Activated naive CD4-positive, alpha-beta T cell treated with Interleukin-2 at 50 U/mL for 16 hours (primary cell): ENCODE data around the gene HDGFL3.
A peak's percentile ranks its signal among the peaks of the same experiment; 100 is the strongest.

ENCODE experiments used
- DNase-seq: peaks from one replicate; pipeline ENCODE4 v3.0.0-alpha.2; 2020

The HDGFL3 gene

DNA sequence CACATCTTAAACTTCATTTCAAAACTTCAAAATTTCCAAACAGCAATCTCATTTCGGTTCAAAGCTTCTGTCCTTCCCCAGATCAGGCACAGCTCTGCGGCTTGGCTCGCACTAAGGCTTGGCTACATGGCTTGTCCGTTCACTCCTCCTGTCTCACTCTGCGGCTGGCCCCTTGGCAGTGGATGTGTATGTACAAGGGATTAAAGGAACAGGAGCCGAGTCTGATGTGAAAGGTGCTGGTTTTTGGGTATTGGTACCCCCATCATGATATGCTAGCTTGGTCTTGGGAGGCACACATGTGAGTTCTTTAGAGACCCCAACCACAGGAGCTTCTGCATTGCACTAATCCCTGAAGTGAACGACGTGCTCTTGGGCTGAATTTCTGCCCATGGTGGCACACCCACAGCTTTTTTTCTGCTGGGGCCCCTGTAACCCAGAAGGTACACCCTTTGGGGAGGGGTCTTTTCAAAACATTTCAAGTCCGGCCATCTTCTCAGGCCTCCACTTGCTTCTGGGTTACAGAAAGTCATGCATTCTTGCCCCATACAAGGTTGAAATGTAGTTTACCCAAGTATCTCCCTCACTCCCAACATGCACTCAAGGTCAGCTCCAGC lies 87.5 kb downstream of the HDGFL3 start:
- no peak for DNase-seq

DNA sequence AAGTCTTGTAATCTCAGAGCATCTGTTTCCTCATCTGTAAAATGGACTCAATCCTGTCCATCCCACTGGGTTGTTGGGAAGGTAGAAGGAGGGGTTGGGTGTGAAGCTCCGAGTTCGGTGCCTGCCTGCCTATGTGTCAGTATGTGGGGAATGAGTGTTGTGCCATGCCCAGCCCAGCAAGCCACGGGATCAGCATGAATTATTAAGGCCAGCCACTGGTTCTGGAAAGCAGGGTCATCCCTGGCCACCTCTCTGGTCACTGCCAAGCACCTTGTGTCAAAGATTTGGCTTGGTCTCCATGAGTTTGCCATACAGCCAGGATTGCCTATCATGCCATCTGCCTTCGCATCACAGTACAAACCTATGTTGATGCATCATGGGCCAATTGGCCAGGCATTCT lies 88.7 kb downstream of the HDGFL3 start:
- DNase-seq, result no peak

DNA sequence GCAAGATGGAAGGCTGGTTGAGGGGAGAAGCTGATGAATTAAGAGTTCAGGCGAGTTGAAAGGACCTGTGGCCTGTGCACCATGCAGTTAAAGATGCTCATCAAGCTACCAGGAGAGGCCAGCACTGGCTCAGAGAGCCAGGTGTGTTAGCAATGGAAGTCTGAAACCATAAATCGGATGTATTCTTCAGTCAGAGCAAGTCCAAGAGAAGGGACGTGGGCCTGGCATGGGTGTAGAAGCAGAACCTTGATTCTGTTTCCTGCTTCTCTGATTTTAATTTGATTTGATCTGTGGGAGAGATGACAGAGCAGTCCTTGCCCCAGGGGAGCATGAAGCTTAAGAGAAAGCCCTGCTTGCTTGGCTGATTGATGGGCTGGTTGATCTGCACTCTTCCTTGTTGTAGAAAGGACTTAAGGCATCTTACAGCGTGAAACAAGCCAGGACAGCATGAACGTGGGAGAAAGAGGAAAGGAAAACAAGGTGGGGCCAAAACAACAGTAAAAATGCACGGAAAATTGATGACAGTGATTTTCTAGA lies 89.3 kb downstream of the HDGFL3 start:
- no peak for DNase-seq

DNA sequence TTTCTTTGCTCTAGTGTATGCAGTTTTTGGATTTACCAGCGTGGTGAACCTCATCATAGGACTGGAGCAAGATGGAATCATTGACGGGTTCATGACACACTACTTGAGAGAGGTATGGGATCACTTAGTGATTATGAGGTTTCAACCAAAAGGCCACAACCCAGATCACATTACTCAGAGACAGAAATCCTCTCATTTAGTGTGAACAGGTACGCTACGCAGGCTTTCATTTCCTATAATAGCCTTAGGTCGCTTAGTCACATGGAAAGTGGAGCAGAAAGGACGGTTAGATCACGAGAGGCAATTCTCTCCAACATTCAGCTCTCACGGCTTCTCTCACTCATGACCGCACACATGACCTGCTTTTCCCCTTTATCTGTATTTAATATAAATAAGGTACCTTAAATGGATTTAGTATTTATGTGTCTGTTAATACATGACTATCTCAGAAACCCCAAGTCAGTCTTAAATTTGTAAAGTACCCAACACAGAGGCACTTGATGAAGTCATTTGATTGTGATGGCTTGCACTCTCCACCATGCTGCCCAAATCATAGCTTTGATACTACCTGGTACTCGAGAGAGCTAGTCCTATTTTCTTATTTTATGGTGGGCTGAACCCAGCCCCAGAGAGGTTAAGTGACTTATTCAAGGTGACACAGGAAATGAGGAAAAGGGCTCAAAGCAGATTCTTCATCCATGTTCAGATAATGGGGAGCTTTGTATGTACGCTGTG lies 91.6 kb downstream of the HDGFL3 start:
- no peak for DNase-seq

DNA sequence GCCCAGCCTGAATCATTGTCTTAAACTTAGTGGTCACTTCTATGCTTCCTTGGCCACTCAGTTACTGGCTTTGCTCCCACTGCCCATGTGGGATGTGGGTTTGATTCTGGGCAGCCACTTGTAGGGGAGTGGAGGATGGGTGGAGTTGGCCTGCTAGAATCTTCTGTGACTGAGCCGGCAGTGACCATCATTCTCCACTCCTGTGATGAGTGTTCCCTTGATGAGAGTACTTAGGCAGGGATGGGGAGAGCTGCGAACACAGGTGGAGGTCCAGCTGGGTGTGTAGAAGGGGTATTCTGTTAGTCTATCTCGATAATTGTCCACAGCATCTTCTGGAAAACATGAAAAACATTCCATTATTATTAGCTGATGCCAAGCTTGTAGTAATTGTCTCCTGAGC lies 92.2 kb downstream of the HDGFL3 start:
- no peak for DNase-seq

DNA sequence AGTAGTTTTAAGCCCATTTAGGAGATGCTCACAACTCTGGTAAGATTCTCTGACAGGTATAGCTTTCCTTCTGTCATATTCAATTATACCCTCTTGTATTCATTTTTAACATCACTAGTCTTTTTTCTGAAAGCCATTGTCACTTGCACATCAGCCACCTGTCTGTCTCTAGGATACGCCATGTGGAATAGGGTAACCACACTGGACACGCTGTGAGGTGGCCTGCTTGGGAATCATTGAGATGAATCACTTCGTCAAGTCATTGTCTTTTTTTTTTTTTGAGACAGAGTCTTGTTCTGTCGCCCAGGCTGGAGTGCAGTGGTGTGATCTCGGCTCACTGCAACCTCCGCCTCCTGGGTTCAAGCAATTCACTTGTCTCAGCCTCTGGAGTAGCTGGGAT lies 92.8 kb downstream of the HDGFL3 start:
- no peak for DNase-seq

DNA sequence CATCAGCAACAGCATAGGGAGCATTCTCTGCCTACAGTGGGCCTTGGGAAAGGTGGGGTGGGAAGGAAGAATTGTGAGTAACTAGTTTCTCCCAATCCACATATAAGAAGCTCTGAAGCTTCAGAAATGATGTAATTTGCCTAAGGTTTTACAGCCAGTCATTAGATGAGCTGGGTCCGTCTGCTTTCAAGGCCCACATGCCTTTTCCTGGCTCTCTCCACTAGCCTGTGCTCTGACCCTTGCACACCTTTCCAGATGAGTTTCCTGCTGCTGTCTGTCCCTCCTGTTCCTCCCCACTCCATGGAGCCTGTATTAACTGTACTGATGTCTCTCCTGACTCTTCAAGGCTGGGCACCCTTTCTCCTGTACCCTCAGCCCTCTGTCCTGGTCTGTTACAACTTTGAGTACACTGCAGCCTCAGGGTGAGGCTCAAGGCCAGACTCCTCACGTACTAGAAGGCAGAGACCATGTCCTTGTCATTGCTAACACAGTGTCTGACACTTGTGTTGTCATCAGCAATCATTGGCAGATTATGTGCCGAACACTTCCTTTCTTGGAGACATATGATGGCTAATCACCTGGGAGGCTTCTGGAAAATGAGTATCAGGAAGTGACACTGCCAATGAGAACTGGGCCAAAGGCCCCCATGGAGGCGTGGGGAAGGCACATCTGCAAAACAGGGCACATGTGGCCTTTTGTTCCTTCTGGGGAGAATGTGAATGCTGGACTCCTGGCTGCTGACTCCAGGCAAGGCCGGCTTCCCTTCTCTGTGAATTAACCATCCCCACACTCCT lies 93.5 kb downstream of the HDGFL3 start:
- no peak for DNase-seq

DNA sequence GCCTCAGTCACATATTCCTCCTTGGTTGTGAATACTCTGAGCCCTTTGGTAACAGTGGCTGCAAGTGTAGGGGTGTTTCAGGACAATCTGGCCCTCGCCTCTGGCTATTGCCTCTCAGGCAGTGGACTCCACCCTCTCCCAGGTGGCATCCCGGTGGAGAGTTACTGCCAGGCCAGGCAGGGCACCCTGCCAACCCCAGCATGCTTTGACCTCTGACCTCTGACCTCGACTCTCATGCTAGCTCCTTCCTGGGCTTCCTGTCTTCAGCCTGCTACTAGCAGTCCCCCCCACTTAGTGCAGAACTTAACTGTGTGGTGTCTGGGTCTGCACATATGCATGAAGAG lies 94.7 kb downstream of the HDGFL3 start:
- DNase-seq, result no peak

DNA sequence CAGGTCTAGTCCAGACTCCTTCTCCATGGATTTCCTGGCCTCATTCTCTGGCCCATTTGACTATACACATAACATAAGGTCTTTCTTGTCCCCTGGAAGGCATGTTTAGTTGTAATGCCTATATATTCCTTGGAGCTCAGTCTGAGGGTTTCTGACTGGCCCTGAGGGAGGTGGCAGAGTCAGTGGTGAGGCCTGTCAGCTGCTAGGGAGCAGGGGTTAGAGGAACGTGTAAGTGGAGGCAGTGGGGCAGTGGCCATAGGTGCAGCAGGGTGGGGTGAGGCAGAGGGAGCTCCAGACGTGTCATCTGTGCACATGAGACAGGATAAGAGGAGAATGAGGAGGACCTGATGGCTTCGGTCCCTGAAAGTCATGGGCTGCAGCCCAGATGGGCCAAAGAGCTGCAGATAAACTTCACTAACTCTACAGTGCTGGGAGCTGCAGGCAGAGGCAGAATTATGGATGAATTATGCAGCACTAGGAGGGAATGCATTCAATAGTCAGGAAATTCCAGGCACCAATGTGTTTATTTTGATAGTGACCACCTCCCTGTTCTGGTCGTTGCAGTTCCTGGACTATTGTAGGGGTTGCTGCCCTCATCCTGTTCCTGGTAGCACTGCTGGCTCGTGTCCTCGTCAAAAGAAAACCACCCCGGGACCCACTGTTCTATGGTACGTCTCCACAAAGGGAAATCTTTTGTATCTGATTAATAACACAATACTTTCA lies 95.2 kb downstream of the HDGFL3 start:
- DNase-seq, result no peak

DNA sequence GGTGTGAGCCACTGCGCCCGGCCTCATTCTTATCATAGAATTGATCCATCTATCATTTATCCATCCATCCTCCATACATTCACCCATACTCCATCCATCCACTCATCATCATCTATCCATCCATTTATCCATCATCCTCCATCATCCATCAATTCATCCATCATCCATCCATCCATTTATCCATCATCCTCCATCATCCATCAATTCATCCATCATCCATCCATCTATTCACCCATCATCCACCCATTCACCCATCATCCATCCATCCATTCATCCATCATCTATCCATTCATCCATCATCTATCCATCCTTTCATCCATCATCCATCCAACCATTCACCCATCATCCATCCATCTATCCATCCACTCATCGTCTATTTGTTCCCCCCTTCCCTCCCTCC lies 96.5 kb downstream of the HDGFL3 start:
- DNase-seq, result no peak

DNA sequence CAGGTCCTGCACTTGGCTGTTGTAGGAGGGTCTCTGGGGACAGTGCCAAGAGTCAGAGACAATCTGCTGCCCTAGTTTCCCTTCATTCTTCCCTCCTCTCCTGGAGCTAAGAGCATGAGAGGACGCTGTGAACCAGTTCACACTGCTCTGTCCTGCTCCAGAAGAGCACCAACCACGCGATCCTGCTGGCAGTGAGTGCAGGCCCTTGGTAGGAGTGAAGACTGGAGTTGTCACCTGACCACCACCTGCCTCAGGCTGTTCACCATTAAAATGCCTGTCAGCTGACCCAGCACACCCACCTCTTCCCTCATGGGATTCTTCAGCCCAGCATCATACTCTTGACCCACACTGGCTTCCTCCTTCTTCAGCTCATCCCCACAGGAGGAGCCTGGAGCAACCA lies 97.2 kb downstream of the HDGFL3 start:
- no peak for DNase-seq

DNA sequence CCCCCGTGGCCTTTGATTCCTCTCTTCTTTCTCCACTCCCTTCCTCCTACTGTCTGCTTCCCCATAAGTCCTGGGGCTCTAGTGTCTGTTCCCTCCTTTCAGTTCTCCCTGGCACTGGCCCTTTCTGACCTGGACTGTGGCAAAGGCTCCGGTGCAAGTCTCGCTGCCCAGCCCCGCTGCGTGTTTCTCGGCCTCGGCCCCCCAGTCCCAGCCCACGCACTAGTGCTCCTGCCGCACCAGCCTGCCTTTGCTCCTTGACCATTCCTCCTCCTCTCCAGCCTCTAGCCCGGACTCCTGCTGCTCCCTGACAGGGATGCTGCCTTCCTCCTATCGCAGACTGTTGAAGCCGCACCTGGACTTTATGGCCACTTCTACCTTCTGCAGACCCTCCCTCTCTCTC lies 98.1 kb downstream of the HDGFL3 start:
- DNase-seq, result no peak

DNA sequence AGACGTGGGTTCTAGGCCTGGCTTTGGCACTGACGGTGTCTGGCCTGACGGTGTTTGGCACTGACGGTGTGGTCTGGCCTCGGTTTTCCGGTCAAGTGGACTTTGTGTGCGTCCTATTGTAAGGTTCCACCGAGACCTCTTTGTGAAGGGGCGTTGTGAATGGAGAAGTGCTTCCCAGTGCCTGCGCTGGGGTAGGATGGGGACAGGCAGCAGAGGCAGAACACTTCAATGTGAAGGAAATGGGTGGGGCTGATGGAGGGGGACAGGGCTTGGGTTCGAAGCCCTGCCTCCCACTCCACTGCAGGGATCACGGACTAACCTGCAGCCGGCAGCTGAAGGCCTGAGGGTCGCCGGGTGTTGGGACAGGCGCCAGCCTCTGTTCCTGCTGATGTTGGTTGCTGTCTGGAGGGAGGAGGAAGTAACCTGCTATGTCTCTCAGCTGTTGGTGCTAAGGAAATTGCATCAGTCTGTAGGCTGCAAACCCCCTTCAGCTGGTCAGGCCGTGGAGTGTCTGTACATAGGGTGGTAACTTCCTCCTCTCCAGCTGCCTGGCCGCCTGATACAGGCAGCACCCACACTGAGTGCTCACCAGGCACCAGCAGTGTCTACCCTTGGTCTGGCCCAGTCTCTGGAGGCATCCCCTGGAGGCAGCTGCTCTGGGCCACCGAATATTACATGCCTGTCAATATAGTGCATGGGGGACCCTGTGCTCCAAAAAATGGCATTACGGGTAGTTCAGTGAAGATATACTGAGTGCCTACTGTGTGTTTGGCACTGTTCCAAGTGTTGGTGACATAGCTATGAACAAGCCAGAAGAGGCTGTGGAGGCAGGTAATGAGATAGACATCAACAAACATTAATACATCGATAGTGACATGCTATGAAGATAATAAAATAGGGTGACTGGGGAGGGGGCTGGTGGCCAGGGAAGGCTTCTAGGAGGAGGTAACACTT lies 99.1 kb downstream of the HDGFL3 start:
- DNase-seq, result no peak

DNA sequence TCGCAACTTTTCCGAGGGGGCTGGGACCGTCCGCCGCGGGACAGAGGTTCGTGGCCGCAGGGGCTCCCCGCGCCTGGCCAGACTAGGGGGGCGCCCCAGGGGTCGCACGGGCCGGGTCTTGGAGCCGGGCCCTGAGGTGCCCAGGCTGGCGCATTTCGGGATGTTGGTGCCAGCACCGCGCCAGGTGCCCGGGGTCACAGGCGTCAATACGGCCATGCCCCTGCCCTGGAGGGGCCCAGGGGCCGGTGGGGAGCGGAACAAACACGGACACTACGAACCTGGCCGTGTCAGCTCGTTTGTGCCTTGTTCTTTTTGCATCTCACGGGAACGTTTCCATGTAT lies 99.8 kb downstream of the HDGFL3 start:
- DNase-seq, result no peak

DNA sequence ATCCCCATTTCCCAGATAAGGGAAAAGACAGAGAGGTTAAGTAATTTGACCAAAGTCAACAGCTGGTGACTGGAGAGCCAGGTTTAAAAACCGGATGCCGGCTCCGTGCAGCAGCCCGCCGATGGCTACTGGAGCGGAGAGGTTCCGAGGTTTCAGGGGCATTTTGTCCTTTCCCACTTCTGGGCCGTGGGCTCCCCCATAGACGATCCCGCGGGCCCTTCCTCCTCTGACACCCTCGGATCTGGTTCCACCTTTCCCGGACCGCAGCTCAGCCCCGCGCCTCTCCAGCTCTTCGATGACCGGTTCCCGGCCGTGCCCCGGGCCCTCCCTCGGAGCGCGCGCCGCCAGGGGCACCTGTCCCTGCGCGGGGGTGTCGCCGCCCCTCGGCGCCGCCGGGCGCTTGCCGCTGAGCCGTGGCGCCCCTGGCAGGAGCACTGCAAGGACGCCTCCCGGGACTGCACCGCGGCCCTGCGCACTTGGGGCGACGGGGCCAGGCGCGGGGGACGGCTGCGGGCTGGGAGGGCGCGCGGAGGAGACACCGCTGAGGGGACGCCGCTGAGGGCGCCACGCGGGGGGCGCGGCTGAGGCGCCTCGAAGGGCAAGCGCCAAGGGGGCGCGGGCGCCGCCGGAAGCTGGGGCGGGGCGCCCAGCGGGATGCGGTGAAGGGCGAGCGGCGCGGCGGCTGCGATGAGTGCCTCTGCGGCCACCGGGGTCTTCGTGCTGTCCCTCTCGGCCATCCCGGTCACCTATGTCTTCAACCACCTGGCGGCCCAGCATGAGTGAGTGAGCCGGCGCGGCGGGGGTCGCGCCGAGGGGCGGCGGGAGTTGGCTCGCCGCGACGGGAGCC lies 100.4 kb downstream of the HDGFL3 start, which contains the start of gene TM6SF1:
TSS of gene TM6SF1 (plus strand) at position 652 of the 847 bp plus-strand sequence. CDS start at position 688, 36 bp downstream.
- peak; percentile 6 for DNase-seq

DNA sequence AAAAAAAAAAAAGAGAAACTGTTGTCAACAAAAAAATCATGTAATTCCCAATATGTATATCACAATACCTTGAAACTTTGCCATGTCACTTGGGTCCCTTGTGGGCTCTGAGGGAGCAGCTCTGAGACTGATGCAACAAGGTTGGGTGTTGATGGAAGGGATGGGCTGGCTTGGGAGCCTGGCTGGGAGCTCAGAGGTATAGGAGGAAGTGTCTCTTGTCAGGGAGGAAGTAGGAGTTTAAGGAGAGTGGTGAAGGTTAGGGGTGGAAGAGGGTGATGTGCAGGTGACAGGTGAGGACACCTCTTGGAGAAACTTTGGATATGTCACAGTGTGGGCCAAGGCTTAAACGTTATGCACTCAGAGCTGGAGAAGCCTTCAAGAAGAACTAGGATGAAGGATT lies 102.2 kb downstream of the HDGFL3 start:
- DNase-seq, result no peak

DNA sequence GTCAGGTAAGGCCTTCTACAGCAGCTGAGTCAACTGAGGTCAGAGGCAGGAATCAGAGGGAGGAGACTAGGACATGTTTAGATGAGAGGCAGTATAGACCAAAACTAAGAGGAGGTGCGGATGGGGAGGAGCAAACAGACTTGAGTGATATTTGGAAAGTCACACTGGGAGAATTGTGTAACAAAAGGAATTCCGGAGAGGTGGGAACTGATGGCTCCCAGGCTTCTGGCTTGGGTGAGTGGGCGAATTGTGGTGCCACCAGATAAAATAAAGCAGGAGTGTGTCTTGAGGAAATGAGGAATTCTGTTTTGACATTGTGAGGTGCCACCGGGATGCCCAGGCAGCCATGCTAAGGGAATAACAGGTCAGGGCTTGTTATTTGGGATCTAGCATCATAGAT lies 103.5 kb downstream of the HDGFL3 start:
- DNase-seq, result no peak

DNA sequence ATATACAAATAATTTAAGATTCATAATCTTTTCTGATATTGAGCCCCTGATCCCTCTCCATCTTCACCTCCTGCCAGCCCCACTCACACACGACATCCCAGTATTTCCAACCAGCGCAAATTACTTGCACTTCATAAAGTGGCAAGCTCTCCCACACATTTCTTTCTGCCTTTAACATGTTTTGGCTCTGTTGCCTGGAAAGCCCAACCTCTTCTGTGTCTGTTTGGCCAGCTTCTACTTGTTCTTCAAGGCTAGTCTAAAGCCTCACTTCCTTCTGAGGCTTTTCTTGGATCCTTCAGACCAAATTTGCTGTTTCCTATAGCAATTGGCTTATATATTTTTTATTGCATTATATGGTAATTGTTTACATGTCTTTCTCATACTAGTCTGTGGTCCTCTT lies 105.3 kb downstream of the HDGFL3 start:
- DNase-seq, result no peak

DNA sequence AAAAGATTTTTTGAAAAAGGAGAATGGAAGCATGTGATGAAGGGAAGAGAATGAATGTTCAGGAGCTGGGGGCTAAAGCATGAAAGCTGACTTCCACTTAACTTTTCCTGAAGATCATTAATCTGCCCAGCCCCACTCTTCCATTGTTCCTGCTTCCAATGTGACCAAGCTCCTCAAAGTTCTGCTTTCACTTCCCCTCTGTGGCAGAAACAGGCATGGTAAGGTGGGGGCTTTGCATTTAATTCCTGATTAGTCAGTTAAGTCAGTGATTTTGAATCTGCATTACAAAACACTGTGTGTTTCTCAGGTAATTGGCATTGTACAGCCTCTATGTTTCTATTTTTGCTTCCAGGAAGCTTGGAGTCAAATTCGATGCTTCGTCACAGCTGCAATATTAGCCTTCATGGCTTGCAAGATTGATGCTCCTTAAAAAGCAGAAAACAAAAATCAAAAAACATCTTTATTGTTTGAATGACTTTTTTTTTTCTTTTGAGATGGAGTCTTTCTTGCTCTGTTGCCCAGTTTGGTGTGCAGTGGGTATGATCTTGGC lies 107.5 kb downstream of the HDGFL3 start:
- no peak for DNase-seq

DNA sequence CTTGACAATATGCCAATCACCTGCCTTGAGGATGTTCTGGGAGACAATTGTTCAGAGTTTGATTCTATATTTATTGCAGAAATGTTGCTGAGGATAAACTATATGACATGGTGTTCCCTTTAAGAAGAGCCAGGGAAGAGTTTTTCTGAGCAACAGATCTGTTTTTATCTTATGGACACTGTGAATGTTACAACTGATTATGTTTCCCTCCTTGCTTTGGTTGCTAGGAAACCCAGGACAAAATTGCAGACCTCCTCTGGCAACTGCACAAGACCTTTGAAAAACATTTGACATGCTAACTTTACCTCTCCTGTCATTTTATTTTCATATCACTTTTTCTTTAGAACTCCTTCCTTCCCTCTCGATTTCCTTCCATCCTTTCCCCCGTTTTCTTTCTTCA lies 108.3 kb downstream of the HDGFL3 start:
- no peak for DNase-seq

DNA sequence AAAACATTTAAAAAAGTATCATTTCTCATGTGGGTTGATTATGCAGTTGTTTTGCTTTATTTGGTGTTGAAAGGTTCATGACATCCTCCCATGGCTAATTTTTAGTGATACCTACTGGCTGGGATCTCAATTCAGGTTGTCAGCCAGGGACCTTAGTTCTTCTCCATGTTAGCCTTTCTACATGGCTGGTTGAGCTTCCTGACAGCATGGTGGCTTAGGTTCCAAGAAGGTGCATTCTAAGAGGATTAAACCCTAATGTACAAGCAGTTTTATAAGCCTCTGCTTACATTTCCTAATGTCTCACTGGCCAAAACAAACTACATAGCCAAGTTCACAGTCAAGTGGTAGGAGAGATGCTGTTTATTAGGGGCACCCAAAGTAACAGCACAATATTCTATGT lies 109.5 kb downstream of the HDGFL3 start:
- no peak for DNase-seq
